OCI-LY3 (cell line): ENCODE data around the gene SMIM26.

Experiments used
- CTCF ChIP-seq: fragments of 200-600, 300-600 bp; sonication (generic); IDR thresholded peaks from 2 replicates; pipeline ENCODE4 v1.5.1; 2014; ENCODE audit warnings: antibody characterized with exemption, low read length, low read depth
- EZH2phosphoT487 ChIP-seq: fragments of 200-600 bp; shearing (Covaris generic); IDR thresholded peaks from 2 replicates; pipeline ENCODE4 v1.6.1; 2018; ENCODE audit warnings: antibody characterized with exemption, mixed run types, low read depth

GRCh38 chr20:18609741-18610140, 42.5 kb downstream of the SMIM26 start:
- TF ChIP-seq CTCF = no peak
- TF ChIP-seq EZH2phosphoT487 = no peak
